SU-DHL-6 (cell line): Measurements from ENCODE around the gene PRDM16.
A peak's percentile ranks its signal among the peaks of the same experiment; 100 is the strongest.

Source experiments
- H2AFZ ChIP-seq: fragments of 200-600 bp; sonication (generic); 2 replicates; pipeline ENCODE4 v1.6.1; 2014; ENCODE audit warnings: low read depth, mild to moderate bottlenecking, moderate library complexity, mixed read lengths, antibody characterized with exemption, low read length; ENCODE audit not compliant: severe bottlenecking
- H3F3A ChIP-seq: fragments of 200-600 bp; shearing (Covaris generic); 2 replicates; pipeline ENCODE4 v1.6.0; 2016; ENCODE audit warnings: antibody characterized with exemption, mild to moderate bottlenecking; ENCODE audit not compliant: insufficient read depth
- H3K27ac ChIP-seq: fragments of 200-600 bp; sonication (generic); 2 replicates; pipeline ENCODE4 v1.5.1; 2016; ENCODE audit warnings: low read depth, mild to moderate bottlenecking, low read length, moderate library complexity, mixed read lengths
- H3K27me3 ChIP-seq: fragments of 200-600 bp; sonication (generic), shearing (Covaris generic); 2 replicates; pipeline ENCODE4 v1.6.0; 2014; ENCODE audit warnings: mild to moderate bottlenecking, low read length
- H3K36me3 ChIP-seq: fragments of 200-600 bp; sonication (generic); 2 replicates; pipeline ENCODE4 v1.6.1; 2014; ENCODE audit warnings: mild to moderate bottlenecking, low read length, mixed read lengths
- H3K4me2 ChIP-seq: fragments of 300-600, 200-600 bp; shearing (Covaris generic), sonication (generic); 2 replicates; pipeline ENCODE4 v1.6.0; 2014; ENCODE audit warnings: low read length, low read depth, mild to moderate bottlenecking; ENCODE audit not compliant: poor library complexity, severe bottlenecking
- H3K4me3 ChIP-seq: fragments of 200-600 bp; sonication (generic); 2 replicates; pipeline ENCODE4 v1.5.1; 2014; ENCODE audit warnings: antibody characterized with exemption, low read length, mild to moderate bottlenecking, mixed read lengths; ENCODE audit not compliant: insufficient read depth, poor library complexity, severe bottlenecking
- H3K79me2 ChIP-seq: fragments of 200-600 bp; sonication (generic); 2 replicates; pipeline ENCODE4 v1.6.1; 2014; ENCODE audit warnings: mild to moderate bottlenecking, low read length, moderate library complexity; ENCODE audit not compliant: insufficient read depth
- H3K9ac ChIP-seq: fragments of 200-600 bp; sonication (generic); 2 replicates; pipeline ENCODE4 v1.7.0; 2014; ENCODE audit warnings: mild to moderate bottlenecking, low read length
- H3K9me2 ChIP-seq: fragments of 200-600 bp; sonication (generic); replicated peaks from 2 replicates; pipeline ENCODE4 v1.6.1; 2014; ENCODE audit warnings: low read length; ENCODE audit not compliant: insufficient read depth
- H3K9me3 ChIP-seq: fragments of 200-600 bp; sonication (generic); 2 replicates; pipeline ENCODE4 v1.6.1; 2014; ENCODE audit warnings: low read length, mixed read lengths; ENCODE audit not compliant: insufficient read depth
- H4K20me1 ChIP-seq: fragments of 200-600 bp; sonication (generic); 2 replicates; pipeline ENCODE4 v1.6.1; 2014; ENCODE audit warnings: low read depth, mild to moderate bottlenecking, antibody characterized with exemption, low read length, moderate library complexity, mixed read lengths
- CTCF ChIP-seq: fragments of 200-600 bp; sonication (generic); IDR thresholded peaks from one replicate; pipeline ENCODE4 v1.5.1; 2017; ENCODE audit warnings: antibody characterized with exemption, mild to moderate bottlenecking, low read length, moderate library complexity; ENCODE audit not compliant: insufficient read depth, poor library complexity, severe bottlenecking
- EZH2phosphoT487 ChIP-seq: fragments of 200-600 bp; sonication (generic), shearing (Covaris generic); conservative IDR thresholded peaks from 2 replicates; pipeline ENCODE4 v1.6.1; 2018; ENCODE audit warnings: mild to moderate bottlenecking, antibody characterized with exemption, low read length, moderate library complexity, mixed read lengths

Gene PRDM16

GRCh38 chr1:3415260-3416090, 346.5 kb downstream of the PRDM16 start:
- Histone ChIP-seq H3K27me3 (no peaks in the 10 kb centered on the region), H3K27ac (no peak overlapping the region), H3K9ac (no peak overlapping the region), H3K9me2 (no peaks in the 10 kb centered on the region), H4K20me1 (no peaks in the 10 kb centered on the region), H3F3A (no peaks in the 10 kb centered on the region), H3K4me2 (no peak overlapping the region), H3K4me3 (no peak overlapping the region), H2AFZ (no peak overlapping the region), H3K79me2 (no peaks in the 10 kb centered on the region), H3K36me3 (no peaks in the 10 kb centered on the region), H3K9me3 (no peaks in the 10 kb centered on the region)
- TF ChIP-seq CTCF (no peak), EZH2phosphoT487 (no peak)

GRCh38 chr1:3417082-3417739, 348.2 kb downstream of the PRDM16 start:
- Histone ChIP-seq H3K9me2 (no peaks in the 10 kb centered on the region), H2AFZ (no peak overlapping the region), H3K79me2 (no peaks in the 10 kb centered on the region), H3K9me3 (no peaks in the 10 kb centered on the region), H3K4me2 (no peak overlapping the region), H3K9ac (no peak overlapping the region), H3F3A (no peaks in the 10 kb centered on the region), H3K36me3 (no peaks in the 10 kb centered on the region), H4K20me1 (no peaks in the 10 kb centered on the region), H3K27ac (no peak overlapping the region), H3K27me3 (no peaks in the 10 kb centered on the region), H3K4me3 (no peak overlapping the region)
- no peak for TF ChIP-seq EZH2phosphoT487
- TF ChIP-seq CTCF: peak; percentile 38

- Histone ChIP-seq H3K4me3 (no peak overlapping the region), H3K27ac (no peak overlapping the region), H4K20me1 (no peaks in the 10 kb centered on the region), H3K79me2 (no peaks in the 10 kb centered on the region), H3K27me3 (no peaks in the 10 kb centered on the region), H3K9me3 (no peaks in the 10 kb centered on the region), H3K36me3 (no peaks in the 10 kb centered on the region), H3K9me2 (no peaks in the 10 kb centered on the region), H3K4me2 (no peak overlapping the region), H3K9ac (no peak overlapping the region), H3F3A (no peaks in the 10 kb centered on the region), H2AFZ (no peak overlapping the region)
- TF ChIP-seq EZH2phosphoT487 (no peak), CTCF (no peak)
Measured at GRCh38 chr1:3417934-3418333, 348.9 kb downstream of the PRDM16 start.
